Body of pancreas (tissue), 4 donors: ENCODE data around the gene BRD8.

ENCODE experiments used
- CTCF ChIP-seq, 7 experiments: fragments of 450-650 bp in 4 of 7; fragments of 200-600 bp in 3 of 7; sonication (generic) in 3 of 7; IDR thresholded peaks; one replicate each; pipeline ENCODE4 v1.5.1; 2016 to 2019; ENCODE audit warnings: antibody characterized with exemption in 7 of 7
- POLR2A ChIP-seq, 3 donors: fragments of 450-650 bp; IDR thresholded peaks; one replicate each; pipeline ENCODE4 v1.6.1; 2016; ENCODE audit warnings: antibody characterized with exemption in 3 of 3, mild to moderate bottlenecking in 2 of 3

GRCh38 chr5:138226910-138227309, 48.5 kb upstream of the BRD8 start:
- TF ChIP-seq POLR2A (IDR thresholded peaks at IDR 0.05) (no peak), CTCF (IDR thresholded peaks at IDR 0.05) (no peak)
